ENCODE data around the gene CBFA2T3.

CBFA2T3 gene

DNA sequence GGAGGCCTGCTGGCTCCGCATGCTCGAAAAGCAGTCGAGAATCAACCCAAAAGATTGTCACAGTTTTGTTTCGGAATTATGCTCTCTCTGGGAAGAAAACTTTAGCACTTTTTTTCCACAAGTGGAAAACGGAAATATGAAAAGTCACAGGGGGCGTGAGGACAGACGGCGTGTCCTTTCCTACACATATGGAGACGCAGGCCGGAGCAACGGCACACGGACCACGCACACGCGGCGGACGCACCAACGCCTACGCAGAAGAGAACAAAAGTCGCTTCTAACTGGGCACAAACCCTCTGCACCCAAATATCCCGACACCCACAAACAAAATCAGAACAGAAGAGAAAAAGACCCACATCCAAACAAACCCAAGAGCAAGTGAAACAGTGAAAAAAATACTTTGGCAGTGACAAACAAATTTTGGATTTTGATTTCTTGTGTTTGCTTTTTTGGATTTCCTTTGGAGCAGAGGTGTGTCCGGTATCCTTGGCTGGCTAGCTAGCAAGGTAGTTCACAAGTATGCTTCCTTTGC lies 101.2 kb downstream of the CBFA2T3 start:
- H3K36me3 ChIP-seq (ENCODE audit: insufficient read depth, low read length) = no peaks in the 10 kb centered on the region
- no peak overlapping the region for H3K9ac ChIP-seq (ENCODE audit: low read length)
- H3K27me3 ChIP-seq (ENCODE audit: control insufficient read depth in 1 of 2, insufficient read depth in 2 of 2, low read length in 2 of 2) = peaks cover 0 to 17% of the 10 kb centered on the region in 2 donors
- no peaks in the 10 kb centered on the region for H3K4me1 ChIP-seq (ENCODE audit: insufficient read depth, low read length)
- no peak overlapping the region for H3K4me3 ChIP-seq (ENCODE audit: low read depth in 1 of 2, low read length in 2 of 2)
- no peak overlapping the region for H3K27ac ChIP-seq (ENCODE audit: low read depth, low read length)
- no peaks in the 10 kb centered on the region for H3K9me3 ChIP-seq (ENCODE audit: low read length)

DNA sequence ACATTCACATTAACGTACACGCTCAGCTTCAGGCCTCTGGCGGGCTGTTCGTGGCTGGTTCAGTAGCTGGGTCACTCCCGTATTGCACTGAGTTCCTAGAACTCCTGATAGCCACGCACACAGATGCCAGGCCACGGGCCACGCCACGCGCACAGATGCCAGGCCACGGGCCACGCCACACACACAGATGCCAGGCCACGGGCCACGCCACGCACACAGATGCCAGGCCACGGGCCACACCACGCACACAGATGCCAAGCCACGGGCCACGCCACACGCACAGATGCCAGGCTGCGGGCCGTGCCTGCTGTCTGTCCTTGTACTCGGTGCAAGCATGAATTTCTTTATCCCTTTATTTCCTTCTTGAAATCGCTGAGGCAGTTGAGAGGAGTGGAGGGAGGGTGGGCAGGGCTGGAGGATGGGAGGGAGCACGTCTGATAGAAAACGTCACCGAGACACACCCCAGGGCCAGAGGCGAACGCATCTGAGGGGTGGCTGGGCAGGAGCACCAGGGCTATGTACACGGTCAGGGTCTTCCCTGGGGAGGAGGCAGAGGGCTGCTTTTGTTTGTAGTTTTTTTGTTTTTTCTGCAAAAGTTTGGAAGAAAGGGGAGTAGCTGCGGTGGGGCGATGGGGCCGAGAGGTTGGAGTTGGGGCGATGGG lies 101.9 kb downstream of the CBFA2T3 start:
- no peaks in the 10 kb centered on the region for H3K36me3 ChIP-seq (ENCODE audit: insufficient read depth, low read length)
- H3K27me3 ChIP-seq (ENCODE audit: control insufficient read depth in 1 of 2, insufficient read depth in 2 of 2, low read length in 2 of 2) = peaks cover 0 to 16% of the 10 kb centered on the region in 2 donors
- H3K27ac ChIP-seq (ENCODE audit: low read depth, low read length) = no peak overlapping the region
- no peaks in the 10 kb centered on the region for H3K9me3 ChIP-seq (ENCODE audit: low read length)
- H3K9ac ChIP-seq (ENCODE audit: low read length) = no peak overlapping the region
- no peak overlapping the region for H3K4me3 ChIP-seq (ENCODE audit: low read depth in 1 of 2, low read length in 2 of 2)
- no peaks in the 10 kb centered on the region for H3K4me1 ChIP-seq (ENCODE audit: insufficient read depth, low read length)

DNA sequence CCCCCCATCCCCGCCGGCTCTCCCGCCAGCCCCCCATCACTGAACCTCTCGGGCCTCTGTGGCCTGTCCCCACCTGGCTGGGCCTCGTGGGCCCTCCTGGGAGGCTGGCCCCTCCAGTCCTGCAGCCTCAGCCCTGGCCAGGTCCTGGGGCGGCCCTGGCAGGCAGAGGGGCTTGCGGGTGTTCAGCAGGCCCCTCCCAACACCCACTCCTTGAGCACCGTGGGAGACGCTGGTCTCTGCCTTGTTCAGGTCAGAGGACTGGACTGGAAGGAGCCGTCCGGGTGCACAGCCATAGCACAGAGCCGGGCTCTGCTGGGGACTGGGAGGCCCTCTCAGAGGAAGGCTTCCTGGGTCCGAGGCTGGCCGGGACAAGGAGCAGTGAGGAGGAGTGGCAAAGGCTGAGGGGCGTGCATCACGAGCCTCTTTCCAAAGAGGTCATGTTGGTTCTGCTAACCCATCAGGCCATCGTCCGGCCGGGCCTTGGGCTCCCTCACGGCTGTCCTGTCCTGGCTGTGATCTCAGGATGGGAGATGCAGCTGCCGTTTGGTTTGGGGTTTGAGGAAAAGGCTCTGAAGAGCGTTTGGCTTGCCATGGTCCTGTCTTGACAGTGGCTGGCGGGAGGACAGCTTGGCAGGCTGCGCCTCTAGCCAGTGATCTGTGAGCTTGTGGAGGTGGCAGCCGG lies 104.2 kb downstream of the CBFA2T3 start:
- H3K27ac ChIP-seq (ENCODE audit: low read depth, low read length) = no peak overlapping the region
- H3K9ac ChIP-seq (ENCODE audit: low read length) = no peak overlapping the region
- H3K4me1 ChIP-seq (ENCODE audit: insufficient read depth, low read length) = no peaks in the 10 kb centered on the region
- no peaks in the 10 kb centered on the region for H3K36me3 ChIP-seq (ENCODE audit: insufficient read depth, low read length)
- H3K27me3 ChIP-seq (ENCODE audit: control insufficient read depth in 1 of 2, insufficient read depth in 2 of 2, low read length in 2 of 2) = peaks cover 0 to 14% of the 10 kb centered on the region in 2 donors
- H3K4me3 ChIP-seq (ENCODE audit: low read depth in 1 of 2, low read length in 2 of 2) = no peak overlapping the region
- no peaks in the 10 kb centered on the region for H3K9me3 ChIP-seq (ENCODE audit: low read length)

DNA sequence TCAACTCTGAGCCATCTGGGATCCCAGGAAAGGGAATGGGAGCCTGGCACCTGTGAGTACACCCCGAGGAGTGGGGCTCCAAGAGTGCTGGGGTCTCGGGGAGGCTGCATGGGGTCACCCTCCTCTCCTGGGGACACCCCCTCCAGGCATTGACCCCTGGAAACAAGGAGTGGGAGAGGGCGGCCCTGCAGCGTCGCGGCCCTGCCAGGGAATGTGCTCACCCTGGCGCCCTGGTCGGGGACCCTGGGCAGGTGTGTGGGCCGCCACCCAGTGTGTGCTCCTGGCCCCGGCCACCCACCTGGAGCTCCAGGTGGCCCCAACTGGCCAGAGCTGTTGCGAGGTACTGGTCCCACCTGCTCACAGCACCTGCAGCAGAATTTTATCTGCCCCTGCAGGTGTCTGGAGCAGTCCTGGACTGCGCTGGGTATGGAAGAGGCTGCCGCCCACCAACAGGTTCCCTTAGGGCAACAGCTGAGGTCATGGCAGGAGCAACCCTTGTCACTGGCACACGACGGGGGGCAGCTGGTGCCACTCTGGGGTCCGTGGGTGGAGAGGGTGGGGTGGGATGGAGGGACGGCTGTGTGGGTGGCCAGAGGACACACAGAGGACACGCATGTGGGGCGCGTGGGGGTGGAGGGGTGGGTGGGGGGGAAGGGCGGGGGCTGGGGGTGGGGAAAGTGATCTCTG lies 105.1 kb downstream of the CBFA2T3 start:
- Histone ChIP-seq H3K27ac (ENCODE audit: low read depth, low read length) (no peak overlapping the region), H3K4me3 (ENCODE audit: low read depth in 1 of 2, low read length in 2 of 2) (no peak overlapping the region), H3K27me3 (ENCODE audit: control insufficient read depth in 1 of 2, insufficient read depth in 2 of 2, low read length in 2 of 2) (peaks cover 0 to 14% of the 10 kb centered on the region in 2 donors), H3K9ac (ENCODE audit: low read length) (no peak overlapping the region), H3K9me3 (ENCODE audit: low read length) (no peaks in the 10 kb centered on the region), H3K4me1 (ENCODE audit: insufficient read depth, low read length) (no peaks in the 10 kb centered on the region), H3K36me3 (ENCODE audit: insufficient read depth, low read length) (no peaks in the 10 kb centered on the region)

- Histone ChIP-seq H3K9me3 (ENCODE audit: low read length) (no peaks in the 10 kb centered on the region), H3K36me3 (ENCODE audit: insufficient read depth, low read length) (no peaks in the 10 kb centered on the region), H3K27ac (ENCODE audit: low read depth, low read length) (no peak overlapping the region), H3K9ac (ENCODE audit: low read length) (no peak overlapping the region), H3K27me3 (ENCODE audit: control insufficient read depth in 1 of 2, insufficient read depth in 2 of 2, low read length in 2 of 2) (peaks cover 0 to 16% of the 10 kb centered on the region in 2 donors), H3K4me3 (ENCODE audit: low read depth in 1 of 2, low read length in 2 of 2) (no peak overlapping the region), H3K4me1 (ENCODE audit: insufficient read depth, low read length) (no peaks in the 10 kb centered on the region)
Observed at GRCh38 chr16:88871349-88871702, 105.7 kb downstream of the CBFA2T3 start.

DNA sequence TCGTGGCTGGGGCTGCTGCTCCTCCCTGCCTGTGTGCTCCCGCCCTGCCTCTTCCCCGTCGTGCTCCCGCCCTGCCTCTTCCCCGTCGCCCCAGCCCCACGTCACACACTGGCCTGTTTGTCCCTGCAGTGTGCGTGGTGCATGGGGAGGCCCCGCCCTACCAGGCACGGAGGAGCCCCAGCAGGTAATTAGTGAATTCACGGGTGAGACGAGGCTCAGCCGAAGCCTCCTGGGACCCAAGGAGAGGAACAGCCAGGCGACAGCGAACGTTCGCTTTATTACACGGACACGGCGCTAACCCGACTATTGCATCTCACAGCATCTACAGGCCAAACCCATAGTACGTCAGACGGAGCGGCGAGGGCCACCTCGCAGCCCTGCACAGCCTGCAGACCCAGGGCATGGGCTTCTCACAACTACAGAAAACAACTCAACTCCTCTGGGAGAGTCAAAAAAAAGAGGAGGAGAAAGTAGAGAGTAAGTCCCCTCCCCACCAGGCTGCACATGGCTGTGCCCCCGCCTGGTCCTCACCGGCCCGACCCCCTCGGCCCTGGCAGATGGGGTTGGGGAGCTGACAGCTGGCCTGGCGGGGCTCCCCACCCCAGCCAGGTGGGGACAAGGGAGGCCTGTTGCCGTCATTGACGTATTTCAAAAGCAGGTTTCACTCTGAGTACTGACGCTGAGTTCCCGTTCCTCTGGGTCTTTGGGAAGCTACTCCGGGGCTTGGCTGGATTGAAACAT lies 106.2 kb downstream of the CBFA2T3 start:
- no peak overlapping the region for H3K9ac ChIP-seq (ENCODE audit: low read length)
- no peaks in the 10 kb centered on the region for H3K4me1 ChIP-seq (ENCODE audit: insufficient read depth, low read length)
- no peak overlapping the region for H3K4me3 ChIP-seq (ENCODE audit: low read depth in 1 of 2, low read length in 2 of 2)

DNA sequence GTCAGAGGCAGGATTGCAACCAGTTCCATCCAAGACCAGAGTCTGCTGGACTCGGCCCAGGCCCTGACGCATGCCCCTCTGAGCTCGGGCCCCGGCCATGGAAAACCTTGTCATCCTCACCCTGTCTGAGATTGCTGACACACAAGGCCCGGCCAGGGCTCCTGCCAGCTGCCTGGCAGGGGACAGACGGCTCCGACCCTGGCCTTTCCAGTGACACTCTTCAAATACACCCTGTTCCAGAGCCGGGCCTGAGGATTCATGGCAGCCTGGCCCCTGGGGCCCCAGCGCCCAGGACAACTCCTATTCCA lies 107.4 kb downstream of the CBFA2T3 start:
- no peaks in the 10 kb centered on the region for H3K4me1 ChIP-seq (ENCODE audit: insufficient read depth, low read length)
- no peak overlapping the region for H3K27ac ChIP-seq (ENCODE audit: low read depth, low read length)
- H3K36me3 ChIP-seq (ENCODE audit: insufficient read depth, low read length) = no peaks in the 10 kb centered on the region
- H3K9me3 ChIP-seq (ENCODE audit: low read length) = no peaks in the 10 kb centered on the region
- H3K9ac ChIP-seq (ENCODE audit: low read length) = no peak overlapping the region
- H3K27me3 ChIP-seq (ENCODE audit: control insufficient read depth in 1 of 2, insufficient read depth in 2 of 2, low read length in 2 of 2) = peaks cover 0 to 23% of the 10 kb centered on the region in 2 donors
- no peak overlapping the region for H3K4me3 ChIP-seq (ENCODE audit: low read depth in 1 of 2, low read length in 2 of 2)

More for the DNA sequence above, 106.2 kb downstream of the CBFA2T3 start:
- Histone ChIP-seq H3K27ac (ENCODE audit: low read depth, low read length) (no peak overlapping the region), H3K9me3 (ENCODE audit: low read length) (no peaks in the 10 kb centered on the region), H3K36me3 (ENCODE audit: insufficient read depth, low read length) (no peaks in the 10 kb centered on the region), H3K27me3 (ENCODE audit: control insufficient read depth in 1 of 2, insufficient read depth in 2 of 2, low read length in 2 of 2) (peaks cover 0 to 22% of the 10 kb centered on the region in 2 donors)

GRCh38 chr16:88868974-88869672 lies 107.9 kb downstream of the CBFA2T3 start:
- Histone ChIP-seq H3K27me3 (ENCODE audit: control insufficient read depth in 1 of 2, insufficient read depth in 2 of 2, low read length in 2 of 2) (peaks cover 0 to 23% of the 10 kb centered on the region in 2 donors), H3K9me3 (ENCODE audit: low read length) (no peaks in the 10 kb centered on the region), H3K4me3 (ENCODE audit: low read depth in 1 of 2, low read length in 2 of 2) (no peak overlapping the region), H3K36me3 (ENCODE audit: insufficient read depth, low read length) (no peaks in the 10 kb centered on the region), H3K4me1 (ENCODE audit: insufficient read depth, low read length) (no peaks in the 10 kb centered on the region), H3K27ac (ENCODE audit: low read depth, low read length) (no peak overlapping the region), H3K9ac (ENCODE audit: low read length) (no peak overlapping the region)

GRCh38 chr16:88867581-88868246 lies 109.3 kb downstream of the CBFA2T3 start:
- no peak overlapping the region for H3K27ac ChIP-seq (ENCODE audit: low read depth, low read length)
- H3K4me3 ChIP-seq (ENCODE audit: low read depth in 1 of 2, low read length in 2 of 2) = no peak overlapping the region
- H3K9ac ChIP-seq (ENCODE audit: low read length) = no peak overlapping the region
- no peaks in the 10 kb centered on the region for H3K4me1 ChIP-seq (ENCODE audit: insufficient read depth, low read length)
- H3K9me3 ChIP-seq (ENCODE audit: low read length) = no peaks in the 10 kb centered on the region
- peaks cover under 1% of the 10 kb centered on the region for H3K36me3 ChIP-seq (ENCODE audit: insufficient read depth, low read length)
- peaks cover 0 to 23% of the 10 kb centered on the region in 2 donors for H3K27me3 ChIP-seq (ENCODE audit: control insufficient read depth in 1 of 2, insufficient read depth in 2 of 2, low read length in 2 of 2)

DNA sequence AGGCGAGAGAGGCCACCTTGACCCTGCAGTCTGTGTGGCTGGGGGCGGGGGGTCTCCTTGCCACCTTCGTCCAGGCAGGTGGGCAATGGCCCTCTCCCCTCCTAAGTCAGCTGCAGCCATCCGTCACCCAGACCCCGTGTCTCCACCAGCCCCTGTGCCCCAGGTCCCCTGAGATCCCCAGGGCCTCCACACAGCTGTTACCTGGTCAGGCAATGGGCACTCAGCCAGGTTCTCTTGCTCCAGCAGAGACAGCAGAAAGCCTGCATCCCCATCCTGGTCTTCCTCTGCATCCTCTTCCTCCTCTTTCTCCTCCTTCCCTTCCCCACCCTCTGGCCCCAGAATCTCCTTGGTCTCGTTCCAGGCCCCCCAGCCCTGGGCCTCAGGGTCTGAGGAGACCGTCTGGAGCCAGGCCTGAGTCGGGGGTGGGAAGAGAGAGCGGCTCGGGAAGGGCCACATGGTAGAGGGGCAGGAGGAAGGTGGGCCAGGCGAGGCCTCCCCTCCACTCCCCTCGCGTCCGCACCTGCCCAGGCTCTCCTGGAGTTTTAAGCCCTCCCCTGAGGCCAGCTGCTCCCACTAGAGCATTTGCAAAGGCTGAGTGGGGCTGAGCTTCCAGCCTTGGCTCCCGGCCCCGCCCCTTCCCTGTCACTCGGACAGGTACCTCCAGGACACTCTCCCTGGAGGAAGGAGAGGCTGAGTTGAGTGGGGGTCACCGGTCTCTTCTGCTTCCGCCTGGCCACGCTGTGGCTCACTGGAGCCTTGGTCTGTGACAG lies 110.7 kb downstream of the CBFA2T3 start, which contains the start of gene PABPN1L:
Gene PABPN1L, minus strand, starts transcription at position 510 of the 770 bp plus-strand sequence. Its CDS starts 54 bp downstream, at position 456.
- Histone ChIP-seq H3K36me3 (ENCODE audit: insufficient read depth, low read length) (peaks cover 8% of the 10 kb centered on the region), H3K4me3 (ENCODE audit: low read depth in 1 of 2, low read length in 2 of 2) (no peak within 1 kb of the TSS), H3K9me3 (ENCODE audit: low read length) (no peaks in the 10 kb centered on the region), H3K27ac (ENCODE audit: low read depth, low read length) (no peak within 1 kb of the TSS), H3K4me1 (ENCODE audit: insufficient read depth, low read length) (no peaks in the 10 kb centered on the region), H3K27me3 (ENCODE audit: control insufficient read depth in 1 of 2, insufficient read depth in 2 of 2, low read length in 2 of 2) (peaks cover 0 to 16% of the 10 kb centered on the region in 2 donors), H3K9ac (ENCODE audit: low read length) (no peak within 1 kb of the TSS)
